ENCODE data around the gene CCL18. TPM values are rescaled to one million over a fixed set of nuclear protein-coding genes. Genes with fewer than 3 reads are reported as not detected.
"Not testable (repeated sequence)": the region's sequence is repeated elsewhere in the genome, so short reads cannot be mapped to it uniquely, and the experiment has no call there.

CCL18 gene
- total RNA-seq, 2 experiments from 2014 or later = not detected

GRCh38 chr17:36114971-36115648 is 51.0 kb downstream of the CCL18 start:
- H3K4me1 Mint-ChIP-seq (ENCODE audit: low read depth); H3K9me3 ChIP-seq (ENCODE audit: control insufficient read depth in 1 of 2, insufficient read depth in 1 of 2, low read length in 2 of 2); H3K36me3 ChIP-seq (ENCODE audit: insufficient read depth, low read length); H3K27ac ChIP-seq (ENCODE audit: low read depth in 1 of 2, low read length in 2 of 2); CTCF ChIA-PET; H3K4me1 ChIP-seq (ENCODE audit: insufficient read depth, low read length); POLR2A ChIA-PET; DNase-seq; H3K4me3 ChIP-seq (ENCODE audit: low read length); H3K27me3 Mint-ChIP-seq; H3K27ac Mint-ChIP-seq; ATAC-seq (ENCODE audit: poor library complexity); H3K36me3 Mint-ChIP-seq (ENCODE audit: low read depth); H3K4me3 Mint-ChIP-seq; H3K27me3 ChIP-seq (ENCODE audit: control insufficient read depth in 1 of 2, insufficient read depth in 2 of 2, low read length in 2 of 2); intact Hi-C loops (cut with DNase I, micrococcal nuclease); H3K9me3 Mint-ChIP-seq: not testable (repeated sequence)

GRCh38 chr17:36115649-36115977 is 51.5 kb downstream of the CCL18 start:
- H3K36me3 Mint-ChIP-seq (ENCODE audit: low read depth); H3K27me3 ChIP-seq (ENCODE audit: control insufficient read depth in 1 of 2, insufficient read depth in 2 of 2, low read length in 2 of 2); intact Hi-C loops (cut with DNase I, micrococcal nuclease); POLR2A ChIA-PET; H3K27ac Mint-ChIP-seq; H3K9me3 ChIP-seq (ENCODE audit: control insufficient read depth in 1 of 2, insufficient read depth in 1 of 2, low read length in 2 of 2); H3K27me3 Mint-ChIP-seq; H3K9me3 Mint-ChIP-seq; ATAC-seq (ENCODE audit: poor library complexity); H3K4me1 ChIP-seq (ENCODE audit: insufficient read depth, low read length); H3K27ac ChIP-seq (ENCODE audit: low read depth in 1 of 2, low read length in 2 of 2); H3K4me3 ChIP-seq (ENCODE audit: low read length); H3K4me3 Mint-ChIP-seq; H3K4me1 Mint-ChIP-seq (ENCODE audit: low read depth); DNase-seq; CTCF ChIA-PET; H3K36me3 ChIP-seq (ENCODE audit: insufficient read depth, low read length): not testable (repeated sequence)

GRCh38 chr17:36117505-36118382 is 53.7 kb downstream of the CCL18 start:
- no peak overlapping the region for H3K27ac ChIP-seq (ENCODE audit: low read depth in 1 of 2, low read length in 2 of 2)
- ChIA-PET POLR2A (no interaction called here), CTCF (no interaction called here)
- intact Hi-C loops (cut with DNase I, micrococcal nuclease) = no loop called here
- Mint-ChIP-seq H3K27ac (no peak overlapping the region), H3K9me3 (no peaks in the 10 kb centered on the region), H3K4me1 (ENCODE audit: low read depth) (no peaks in the 10 kb centered on the region), H3K27me3 (peaks cover 5% of the 10 kb centered on the region), H3K4me3 (no peak overlapping the region), H3K36me3 (ENCODE audit: low read depth) (no peaks in the 10 kb centered on the region)
- H3K9me3 ChIP-seq (ENCODE audit: control insufficient read depth in 1 of 2, insufficient read depth in 1 of 2, low read length in 2 of 2) = no peaks in the 10 kb centered on the region
- no peaks in the 10 kb centered on the region for H3K27me3 ChIP-seq (ENCODE audit: control insufficient read depth in 1 of 2, insufficient read depth in 2 of 2, low read length in 2 of 2)
- no peak overlapping the region for H3K4me3 ChIP-seq (ENCODE audit: low read length)
- H3K36me3 ChIP-seq (ENCODE audit: insufficient read depth, low read length) = no peaks in the 10 kb centered on the region
- no peak for TF ChIP-seq CTCF (IDR thresholded peaks at IDR 0.05)
- H3K4me1 ChIP-seq (ENCODE audit: insufficient read depth, low read length) = no peaks in the 10 kb centered on the region
- DNase-seq (no peak), ATAC-seq (ENCODE audit: poor library complexity) (no peak)

GRCh38 chr17:36118477-36119353 is 54.6 kb downstream of the CCL18 start:
- Mint-ChIP-seq H3K27ac (no peak overlapping the region), H3K9me3 (no peaks in the 10 kb centered on the region), H3K4me3 (no peak overlapping the region), H3K27me3 (peaks cover 5% of the 10 kb centered on the region), H3K4me1 (ENCODE audit: low read depth) (no peaks in the 10 kb centered on the region), H3K36me3 (ENCODE audit: low read depth) (no peaks in the 10 kb centered on the region)
- no peak for TF ChIP-seq CTCF (IDR thresholded peaks at IDR 0.05)
- Histone ChIP-seq H3K9me3 (ENCODE audit: control insufficient read depth in 1 of 2, insufficient read depth in 1 of 2, low read length in 2 of 2) (no peaks in the 10 kb centered on the region), H3K36me3 (ENCODE audit: insufficient read depth, low read length) (no peaks in the 10 kb centered on the region), H3K4me3 (ENCODE audit: low read length) (no peak overlapping the region), H3K27ac (ENCODE audit: low read depth in 1 of 2, low read length in 2 of 2) (no peak overlapping the region), H3K4me1 (ENCODE audit: insufficient read depth, low read length) (no peaks in the 10 kb centered on the region), H3K27me3 (ENCODE audit: control insufficient read depth in 1 of 2, insufficient read depth in 2 of 2, low read length in 2 of 2) (no peaks in the 10 kb centered on the region)
- intact Hi-C loops (cut with DNase I, micrococcal nuclease) = no loop called here
- CTCF ChIA-PET = no interaction called here
- DNase-seq = no peak
- no peak for ATAC-seq (ENCODE audit: poor library complexity)
- POLR2A ChIA-PET = no interaction called here

Data from CD4-positive, alpha-beta T cell (primary cell).